Heart left ventricle (tissue), 13 donors: ENCODE measurements around the gene DUSP16.

ENCODE experiments used
- POLR2A ChIP-seq, 2 donors: fragments of 450-650 bp; IDR thresholded peaks; one replicate each; pipeline ENCODE4 v1.6.1; 2017; ENCODE audit warnings: antibody characterized with exemption in 2 of 2, mild to moderate bottlenecking in 2 of 2, moderate library complexity in 2 of 2
- TF ChIP-seq, protein P1 (sequence below), 12 donors: fragments of 200-600 bp; sonication (generic) in 4 of 12; IDR thresholded peaks; one replicate each; pipeline versions ENCODE4 v1.5.0 to v1.8.0; 2018 to 2022; ENCODE audit warnings: antibody characterized with exemption in 12 of 12, mild to moderate bottlenecking in 5 of 12
- donor health status: ischemic (EF 13 %, LVEDD 7.1; RV severe dilation, severe dysfunction).
- donor health status: DM: no; HTN: yes; CAD: no.
- donor health status: DM: no; HTN: no; CAD: no.
- donor health status: ischemic (EF 25% LVEDD 6.9; RV normal size, moderate dysfunction).
- donor health status: ischemic (EF 25% LVEDD 5.7; RV mildly dilated, moderate dysfunction).
- donor health status: ischemic (EF 35%, LVEDD 5.7; RV mildly dilated, moderate dysfunction).
- donor health status: nonischemic (EF 11% LVEDD 7.7; RV severe dilation, severe dysfunction).
- donor health status: DM: yes; HTN: yes; CAD: no.
- donor health status: PGD.
- donor health status: ischemic (EF 29% LVEDD 5.4; RV normal size, mild dysfunction).
- donor health status: nonischemic (EF 23%, LVEDD 6.1; RV moderate dilation, normal function).

DNA sequence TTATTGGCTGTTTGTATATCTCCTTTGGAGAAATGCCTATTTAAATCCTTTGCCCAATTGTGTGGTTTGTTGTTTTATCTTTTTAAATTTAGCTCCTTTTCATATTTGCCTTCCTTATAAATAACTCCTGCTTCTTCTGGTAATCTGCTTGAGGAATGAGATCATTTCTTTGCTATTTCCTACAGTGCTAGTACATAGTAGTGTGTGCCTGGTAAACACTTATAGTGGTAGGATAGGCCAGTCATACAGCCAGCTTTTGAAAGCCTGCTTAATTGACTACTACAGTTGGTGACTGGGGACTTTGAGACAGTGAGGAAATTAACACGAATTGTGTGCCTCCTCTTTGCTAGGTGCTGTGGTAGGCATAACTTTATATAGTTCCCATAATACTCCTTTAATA is 137.0 kb downstream of the DUSP16 start:
- TF ChIP-seq, protein P1, sequence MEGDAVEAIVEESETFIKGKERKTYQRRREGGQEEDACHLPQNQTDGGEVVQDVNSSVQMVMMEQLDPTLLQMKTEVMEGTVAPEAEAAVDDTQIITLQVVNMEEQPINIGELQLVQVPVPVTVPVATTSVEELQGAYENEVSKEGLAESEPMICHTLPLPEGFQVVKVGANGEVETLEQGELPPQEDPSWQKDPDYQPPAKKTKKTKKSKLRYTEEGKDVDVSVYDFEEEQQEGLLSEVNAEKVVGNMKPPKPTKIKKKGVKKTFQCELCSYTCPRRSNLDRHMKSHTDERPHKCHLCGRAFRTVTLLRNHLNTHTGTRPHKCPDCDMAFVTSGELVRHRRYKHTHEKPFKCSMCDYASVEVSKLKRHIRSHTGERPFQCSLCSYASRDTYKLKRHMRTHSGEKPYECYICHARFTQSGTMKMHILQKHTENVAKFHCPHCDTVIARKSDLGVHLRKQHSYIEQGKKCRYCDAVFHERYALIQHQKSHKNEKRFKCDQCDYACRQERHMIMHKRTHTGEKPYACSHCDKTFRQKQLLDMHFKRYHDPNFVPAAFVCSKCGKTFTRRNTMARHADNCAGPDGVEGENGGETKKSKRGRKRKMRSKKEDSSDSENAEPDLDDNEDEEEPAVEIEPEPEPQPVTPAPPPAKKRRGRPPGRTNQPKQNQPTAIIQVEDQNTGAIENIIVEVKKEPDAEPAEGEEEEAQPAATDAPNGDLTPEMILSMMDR (IDR thresholded peaks at IDR 0.05), result no peak
- TF ChIP-seq POLR2A (IDR thresholded peaks at IDR 0.05), result no peak
